NCI-H2107 treated with DMSO at 0.1 percent for 48 hours (cell line): ENCODE data around the gene NMT1.

Source experiments
- DNase-seq: peaks from one replicate; lab custom pipeline; 2025; ENCODE audit not compliant: unreplicated experiment; lab: John Stamatoyannopoulos, UW

Gene NMT1

DNA sequence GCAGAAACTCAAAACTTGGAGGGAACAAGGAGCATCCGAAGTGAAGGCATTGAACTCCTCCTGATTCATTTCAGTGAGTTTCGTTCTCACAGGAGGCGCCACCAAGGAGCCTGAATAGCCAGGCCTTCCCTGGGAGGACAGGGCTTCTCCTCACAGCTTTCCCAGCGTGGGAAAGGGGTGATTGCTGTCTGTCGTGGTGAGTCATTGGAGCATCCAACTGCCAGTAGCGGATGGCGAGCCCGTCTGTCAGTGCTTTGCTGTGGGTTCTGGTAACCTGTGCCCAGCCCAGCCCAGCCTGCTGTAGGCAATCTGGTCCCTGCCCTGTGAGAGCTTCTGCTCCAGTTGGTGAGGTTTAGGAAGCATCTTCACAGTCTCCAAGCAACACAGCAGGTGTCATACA lies 42.9 kb downstream of the NMT1 start:
- DNase-seq = no peak

DNA sequence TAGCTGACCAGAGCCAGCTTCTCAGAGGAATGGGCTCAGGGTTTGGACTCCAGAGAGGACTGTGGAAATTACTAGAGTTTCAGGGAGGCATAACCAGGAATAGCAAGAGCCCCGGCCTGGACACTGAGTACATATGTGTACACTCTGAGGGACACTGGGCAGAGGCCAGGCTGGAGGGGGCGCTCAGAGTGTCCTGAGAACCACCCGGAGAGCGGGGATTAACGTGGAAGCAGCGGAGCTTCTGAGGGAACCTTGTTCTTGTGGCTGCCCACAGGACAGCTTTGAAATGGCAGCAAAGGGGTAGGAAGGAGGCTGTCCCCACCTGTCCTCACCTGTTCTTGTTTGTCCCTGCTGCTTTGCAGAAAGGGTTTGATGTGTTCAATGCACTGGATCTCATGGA lies 43.4 kb downstream of the NMT1 start:
- no peak for DNase-seq

DNA sequence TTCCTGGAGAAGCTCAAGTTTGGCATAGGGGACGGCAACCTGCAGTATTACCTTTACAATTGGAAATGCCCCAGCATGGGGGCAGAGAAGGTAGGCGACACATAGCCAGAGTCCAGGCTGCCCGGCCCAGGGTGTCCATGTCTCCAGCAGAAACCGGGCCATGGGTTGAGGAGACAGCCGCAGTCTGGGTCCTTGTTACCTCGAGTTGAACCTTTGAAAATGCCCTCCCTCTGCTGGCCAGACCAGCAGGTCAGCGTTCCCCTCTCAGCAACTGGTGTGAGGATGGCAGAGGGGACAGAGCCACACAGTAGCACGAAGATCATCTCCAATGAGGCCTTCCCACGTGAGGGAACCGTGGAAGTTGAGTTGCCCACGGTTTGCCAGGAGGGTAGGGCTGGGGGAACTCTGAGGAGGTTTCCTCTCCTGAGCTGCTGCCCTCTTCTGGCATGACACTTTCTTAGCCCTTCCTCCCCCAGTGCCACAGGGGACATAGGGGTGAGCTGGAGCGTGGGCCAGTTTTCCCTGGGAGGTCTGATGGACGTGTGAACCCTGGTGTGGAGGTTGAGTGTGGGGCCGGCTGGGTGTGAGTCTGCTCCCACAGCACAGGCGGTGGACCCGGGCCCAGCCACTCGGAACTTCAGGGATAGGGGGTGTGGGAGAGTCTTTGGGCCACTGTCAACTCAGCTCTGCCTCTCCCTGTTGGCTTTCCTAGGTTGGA lies 43.9 kb downstream of the NMT1 start:
- DNase-seq = no peak

DNA sequence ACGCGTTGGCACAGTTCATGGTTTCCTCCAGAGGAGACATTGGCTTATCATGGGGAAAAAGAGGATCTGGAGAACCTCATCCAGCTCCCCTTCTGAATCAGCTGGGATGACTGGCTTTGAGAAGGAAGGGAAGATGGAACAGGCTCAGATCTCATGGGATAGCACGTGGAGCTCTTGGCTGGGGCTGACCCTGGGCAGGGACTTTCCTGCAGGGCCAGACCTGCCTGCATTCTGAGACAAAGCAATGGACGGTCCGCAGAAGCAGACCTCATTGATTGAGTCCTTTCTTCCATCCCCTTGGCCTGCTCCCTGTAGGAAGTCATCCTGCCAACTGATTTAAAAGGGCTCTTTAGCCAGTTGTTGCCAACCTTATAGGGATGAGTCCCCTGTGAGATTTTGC lies 45.0 kb downstream of the NMT1 start:
- DNase-seq = no peak

DNA sequence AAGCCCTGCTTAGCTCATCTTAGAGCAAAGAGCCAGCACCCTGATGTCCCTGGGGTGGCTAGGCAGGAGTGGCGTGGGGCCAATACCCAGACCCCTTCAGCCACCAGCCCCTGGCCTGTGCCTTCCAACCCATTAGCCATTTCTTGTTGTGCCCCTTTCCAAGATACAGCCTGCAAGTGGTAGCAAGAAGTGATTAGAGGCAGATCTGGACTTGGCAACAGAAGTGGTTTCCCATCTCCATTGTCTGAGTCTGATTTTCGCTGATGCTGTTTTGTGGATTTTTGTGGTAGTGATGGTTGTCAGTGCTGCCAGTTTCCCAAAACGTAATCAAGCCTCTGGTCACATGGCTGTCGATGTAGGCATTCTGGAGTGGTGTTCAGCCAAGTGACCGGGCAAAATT lies 45.5 kb downstream of the NMT1 start:
- DNase-seq = no peak

DNA sequence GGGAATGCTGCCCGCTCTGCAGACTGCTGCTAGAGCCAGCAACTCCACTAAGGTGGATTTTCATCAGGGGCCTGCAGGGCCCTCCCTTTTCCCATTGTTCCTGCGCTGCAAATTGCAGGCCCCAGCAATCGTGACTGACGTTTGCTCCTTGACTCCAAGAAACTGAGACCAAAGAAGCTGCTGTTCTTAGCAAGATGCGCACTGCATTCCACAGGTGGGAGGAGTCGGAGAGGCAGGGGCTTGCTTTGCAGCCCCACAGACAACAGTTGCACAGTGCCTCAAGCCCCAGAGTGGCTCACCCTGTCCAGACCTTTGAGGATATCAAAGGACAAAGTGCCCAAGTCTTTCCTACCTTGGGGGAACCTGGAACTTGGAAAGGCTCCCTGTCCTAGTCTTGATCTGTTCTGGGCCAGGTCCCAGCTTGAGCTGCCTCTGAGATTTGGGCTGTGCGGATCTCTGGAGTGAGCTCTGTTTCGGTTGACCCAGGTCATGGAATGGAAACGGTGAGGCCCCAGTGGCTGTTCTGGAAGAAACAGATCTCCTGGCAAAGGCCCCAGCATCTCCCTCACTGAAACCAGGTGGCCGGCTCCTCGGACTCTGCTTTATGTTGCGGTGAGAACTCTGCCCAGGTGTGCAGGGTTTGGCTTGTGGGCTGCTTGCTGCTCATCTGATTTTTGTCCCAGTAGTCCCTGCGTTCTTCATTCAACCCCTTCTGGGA lies 46.3 kb downstream of the NMT1 start:
- no peak for DNase-seq

DNA sequence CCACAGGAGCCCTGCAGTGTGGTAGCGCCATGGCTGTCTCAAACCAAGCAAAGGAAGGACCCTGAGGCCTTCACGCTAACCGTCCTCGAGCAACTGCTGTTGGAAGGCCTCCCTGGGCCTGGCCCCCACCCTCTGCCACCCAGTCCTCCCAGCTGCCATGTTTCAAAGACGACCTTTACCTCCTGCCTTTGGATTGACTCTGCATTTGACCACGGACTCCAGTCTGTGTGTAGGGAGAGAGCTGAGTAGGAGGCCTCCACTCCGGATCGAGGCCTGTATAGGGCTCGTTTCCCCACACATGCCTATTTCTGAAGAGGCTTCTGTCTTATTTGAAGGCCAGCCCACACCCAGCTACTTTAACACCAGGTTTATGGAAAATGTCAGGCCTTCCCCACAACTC lies 46.9 kb downstream of the NMT1 start:
- no peak for DNase-seq

DNA sequence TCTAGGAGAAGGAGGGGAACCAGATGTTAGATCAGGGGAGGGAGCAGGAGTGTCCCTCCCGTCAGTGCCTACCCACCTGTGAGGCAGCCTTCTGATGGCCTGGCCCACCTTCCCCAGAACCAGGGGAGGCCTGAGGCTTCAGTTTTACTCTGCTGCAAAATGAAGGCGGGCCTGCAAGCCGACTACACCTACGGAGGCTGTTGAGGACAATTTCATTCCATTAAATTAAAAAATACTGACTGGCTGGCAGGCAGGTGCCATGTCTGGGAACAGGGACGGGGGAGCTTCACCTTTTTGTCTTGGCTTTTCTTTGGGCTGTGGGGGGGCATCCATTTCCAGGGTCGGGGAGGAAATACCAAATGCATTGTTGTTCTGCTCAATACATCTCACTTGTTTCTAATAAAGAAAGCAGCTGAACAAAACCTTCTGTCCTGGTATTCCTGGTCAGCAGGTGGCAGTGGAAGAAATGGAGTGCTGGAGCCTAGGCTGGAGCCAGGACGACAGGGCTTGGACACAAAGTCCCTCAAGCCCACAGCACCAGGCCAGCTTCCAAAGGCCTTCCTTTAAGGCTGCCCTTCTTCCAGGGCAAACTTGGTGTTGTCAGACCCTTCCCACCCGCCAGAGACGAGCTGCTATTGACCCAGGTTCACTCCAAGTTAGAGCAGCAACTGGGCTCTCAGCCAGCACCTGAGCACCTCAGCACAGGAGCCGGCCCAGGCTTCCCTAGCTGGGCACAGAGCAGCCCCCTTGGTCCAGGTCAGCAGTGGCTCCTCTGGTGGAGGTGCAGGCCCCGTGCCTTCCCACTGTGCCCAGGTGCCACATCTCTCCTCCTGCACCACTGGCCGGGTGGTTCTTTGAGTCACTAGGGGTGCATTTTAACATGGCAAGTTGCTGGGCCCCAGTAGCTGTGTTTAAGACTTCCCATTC lies 47.7 kb downstream of the NMT1 start:
- no peak for DNase-seq

DNA sequence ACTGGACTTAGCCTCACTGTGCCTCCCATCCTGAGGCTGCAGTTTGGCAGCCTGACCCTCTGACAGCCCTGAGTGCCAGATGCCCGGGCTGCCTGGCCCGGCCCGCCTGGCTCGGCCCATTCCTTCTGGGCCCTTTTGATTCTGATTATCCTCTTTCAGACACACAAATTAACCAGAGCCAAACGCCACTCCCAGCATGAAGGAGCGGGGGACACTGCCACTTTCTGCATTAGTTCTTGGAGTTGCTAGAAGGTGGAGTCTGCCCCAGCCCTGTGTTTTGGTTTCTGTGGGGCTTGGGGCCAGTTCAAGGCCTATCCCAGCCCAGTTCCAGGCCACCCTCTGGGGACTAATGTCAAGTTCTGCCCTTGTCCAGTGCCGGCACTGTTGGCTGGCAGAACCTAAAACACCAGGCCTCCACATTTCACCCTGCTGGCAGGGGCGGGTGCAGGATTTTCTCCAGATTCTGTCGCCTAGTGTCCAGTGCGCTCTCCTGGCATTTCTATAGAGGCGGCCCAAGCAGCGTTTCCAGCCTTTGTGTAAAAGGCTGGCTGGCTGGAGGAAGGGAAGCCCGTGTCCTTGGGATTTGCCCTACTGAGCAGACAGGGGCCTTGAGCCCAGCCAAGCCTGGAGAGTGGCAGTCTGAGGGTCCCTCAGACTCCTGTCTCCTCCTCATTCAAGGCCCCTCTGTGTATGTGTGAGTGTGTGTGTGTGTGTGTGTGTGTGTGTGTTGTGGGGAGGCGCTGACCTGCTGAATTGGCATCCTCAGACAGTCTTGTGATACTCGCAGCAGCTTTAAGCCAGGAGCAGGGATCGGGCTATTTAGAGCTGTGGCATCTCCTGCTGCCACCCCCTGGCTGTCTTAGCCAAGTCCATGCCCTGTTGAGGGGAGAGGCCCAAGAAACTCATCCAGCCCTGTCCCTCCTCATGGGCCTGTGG lies 49.8 kb downstream of the NMT1 start:
- no peak for DNase-seq

DNA sequence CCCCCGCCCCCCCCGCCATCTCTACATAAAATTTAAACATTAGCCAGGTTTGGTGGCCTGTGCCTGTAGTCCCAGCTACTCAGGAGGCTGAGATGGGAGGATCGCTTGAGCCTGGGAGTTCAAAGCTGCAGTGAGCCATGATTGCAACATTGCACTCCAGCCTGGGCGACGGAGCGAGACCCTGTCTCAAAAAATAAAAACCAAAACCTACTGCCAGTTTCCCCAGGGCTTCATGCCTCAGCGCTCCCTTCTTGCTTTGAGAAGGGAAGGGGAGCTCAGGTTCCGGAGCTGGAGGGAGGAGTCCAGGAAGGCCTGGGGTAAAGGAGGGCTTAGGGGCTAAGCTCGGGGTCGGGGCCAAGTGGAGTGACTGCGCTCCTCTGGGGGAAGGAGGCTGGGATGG lies 50.7 kb downstream of the NMT1 start:
- no peak for DNase-seq

DNA sequence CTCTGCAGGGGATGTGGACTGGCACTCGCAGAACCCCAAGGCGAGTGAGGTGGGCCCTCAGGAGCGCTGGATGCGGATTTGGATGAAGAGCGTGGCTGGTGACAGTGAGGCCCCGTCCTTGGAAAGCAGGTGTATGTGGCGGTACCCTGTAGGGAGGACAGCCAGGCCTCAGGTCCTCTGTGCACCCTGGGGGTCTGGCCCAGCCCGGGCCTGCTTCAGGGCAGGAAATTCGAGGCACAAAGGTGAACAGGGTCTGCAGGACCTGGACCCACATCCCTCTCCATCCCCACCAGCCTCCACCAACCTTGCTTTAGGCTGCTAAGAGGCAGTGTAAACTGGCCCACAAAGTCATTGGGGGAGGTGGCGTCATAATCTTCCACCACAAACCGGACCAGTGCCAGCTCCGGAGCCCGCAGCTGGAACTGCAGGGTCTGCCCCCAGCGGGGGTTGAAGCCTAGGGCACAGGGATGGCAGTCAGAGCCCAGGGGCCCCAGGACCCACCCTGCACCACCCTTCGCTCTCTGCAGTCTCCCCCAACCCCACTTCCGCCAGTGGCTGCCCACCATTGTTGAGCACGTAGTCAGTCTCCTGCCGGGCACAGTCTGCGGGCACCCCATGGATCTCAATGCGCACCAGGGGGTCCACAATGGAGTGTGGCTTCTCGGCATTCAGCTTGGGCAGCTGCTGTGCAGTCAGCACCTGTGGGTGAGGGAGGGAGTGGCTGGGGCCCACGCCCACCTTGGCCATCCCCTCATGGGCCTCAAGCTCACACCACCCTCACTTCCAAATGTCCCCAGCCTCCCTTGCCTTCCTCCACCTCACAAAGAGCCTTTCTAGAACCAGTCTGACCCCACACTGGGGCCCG lies 51.7 kb downstream of the NMT1 start:
- no peak for DNase-seq

DNA sequence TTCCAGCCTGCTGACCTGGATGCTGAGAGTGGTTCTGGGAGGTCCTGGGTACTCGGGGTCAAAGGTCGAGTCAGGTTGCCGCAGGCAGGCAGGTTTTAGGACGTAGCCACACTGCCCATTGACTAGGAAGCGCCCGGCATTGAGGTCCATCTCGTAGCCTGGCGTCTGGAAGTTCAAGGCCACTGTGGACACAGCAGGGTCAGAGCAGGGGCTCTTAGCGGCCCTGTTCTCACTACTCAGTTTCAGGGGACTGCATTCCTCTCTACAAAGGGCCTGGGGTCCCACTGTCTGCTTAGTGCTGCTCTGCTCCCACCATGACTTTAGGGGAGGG lies 52.3 kb downstream of the NMT1 start:
- no peak for DNase-seq

DNA sequence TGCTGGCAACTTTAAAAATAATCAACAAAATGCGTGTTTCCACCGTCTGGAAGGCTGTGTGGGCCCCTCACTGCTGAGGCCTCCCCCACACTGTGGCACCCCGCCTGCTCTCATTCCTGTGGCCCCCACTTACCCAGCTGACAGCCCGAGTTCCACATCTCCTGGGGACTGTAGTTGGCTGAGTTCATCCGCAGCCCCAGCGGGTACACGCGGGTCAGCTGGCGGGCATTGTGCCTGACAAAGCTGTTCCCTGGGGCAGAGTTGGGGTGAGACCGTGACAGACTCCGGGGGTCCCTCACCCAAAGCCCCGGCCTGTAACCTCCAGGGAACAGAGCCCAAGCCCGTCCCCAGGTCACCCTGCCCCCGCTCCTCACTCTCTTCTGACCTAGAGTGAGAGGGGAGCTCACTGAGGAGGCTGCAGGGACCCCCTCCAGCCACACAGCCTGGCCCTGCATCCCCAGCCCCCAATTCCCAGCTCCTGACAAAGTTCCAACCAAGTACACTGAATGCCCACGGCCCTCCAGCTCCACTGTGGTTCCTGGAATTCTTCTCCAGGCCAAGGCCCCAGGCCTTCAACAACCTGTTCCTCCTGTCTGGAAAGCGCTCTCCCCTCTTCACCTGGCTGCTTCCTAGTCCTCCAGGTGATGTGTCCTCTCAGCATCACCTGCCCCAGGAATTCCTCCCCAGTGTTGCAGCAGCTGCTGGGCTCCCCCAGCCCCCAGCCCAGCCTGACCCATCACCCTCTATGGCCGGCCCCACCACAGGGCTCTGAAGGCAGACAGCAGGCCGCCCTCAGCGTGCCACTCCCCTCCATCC lies 53.2 kb downstream of the NMT1 start:
- no peak for DNase-seq

DNA sequence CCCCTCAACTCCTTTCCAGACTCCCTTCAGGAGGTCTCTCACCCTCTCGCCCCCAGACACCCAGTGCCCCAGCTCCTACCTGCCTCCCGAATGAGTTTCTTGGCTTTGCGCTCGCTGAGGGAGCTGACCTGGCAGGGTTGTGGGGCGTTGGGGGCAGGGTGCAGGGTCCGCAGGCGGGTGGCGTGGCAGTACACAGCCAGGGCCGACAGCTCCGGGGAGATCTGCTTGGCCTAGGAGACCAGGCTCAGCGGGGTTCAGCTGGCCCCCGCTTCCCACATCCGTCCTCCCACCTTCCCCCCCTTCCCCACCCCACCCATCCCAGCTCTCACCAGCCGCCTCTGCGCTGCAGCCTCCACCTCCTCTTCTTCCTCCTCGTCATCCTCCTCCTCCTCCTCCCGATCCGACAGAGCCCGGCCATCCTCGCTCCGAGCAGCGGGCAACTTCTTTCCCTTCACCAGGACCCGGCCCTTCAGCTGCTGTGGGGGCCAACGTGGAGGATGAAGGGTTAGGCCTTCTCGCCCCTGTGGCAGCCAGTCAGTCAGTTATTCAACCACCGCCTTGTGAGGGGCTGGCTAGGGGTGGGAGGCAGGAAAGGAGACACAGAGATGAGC lies 54.0 kb downstream of the NMT1 start:
- no peak for DNase-seq

DNA sequence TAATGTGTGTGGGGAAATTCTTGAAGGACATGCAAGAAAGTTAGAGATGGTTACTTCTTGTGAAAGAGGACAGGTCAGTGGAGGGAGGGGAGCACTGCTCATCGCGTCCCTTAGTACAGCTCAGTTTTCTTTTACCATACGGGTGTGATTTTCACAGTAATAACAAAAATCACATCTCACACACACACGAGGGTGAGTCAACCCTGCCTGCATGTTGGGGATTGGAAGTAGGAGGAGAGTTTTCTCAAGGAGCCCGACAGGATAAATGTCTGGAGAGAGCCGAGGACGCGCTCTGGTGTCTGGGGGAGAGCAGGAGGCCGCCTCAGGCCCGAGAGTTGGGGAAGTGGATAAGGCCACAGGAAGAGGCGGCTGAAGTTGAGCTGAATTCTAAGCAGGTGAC lies 54.8 kb downstream of the NMT1 start:
- DNase-seq = no peak

DNA sequence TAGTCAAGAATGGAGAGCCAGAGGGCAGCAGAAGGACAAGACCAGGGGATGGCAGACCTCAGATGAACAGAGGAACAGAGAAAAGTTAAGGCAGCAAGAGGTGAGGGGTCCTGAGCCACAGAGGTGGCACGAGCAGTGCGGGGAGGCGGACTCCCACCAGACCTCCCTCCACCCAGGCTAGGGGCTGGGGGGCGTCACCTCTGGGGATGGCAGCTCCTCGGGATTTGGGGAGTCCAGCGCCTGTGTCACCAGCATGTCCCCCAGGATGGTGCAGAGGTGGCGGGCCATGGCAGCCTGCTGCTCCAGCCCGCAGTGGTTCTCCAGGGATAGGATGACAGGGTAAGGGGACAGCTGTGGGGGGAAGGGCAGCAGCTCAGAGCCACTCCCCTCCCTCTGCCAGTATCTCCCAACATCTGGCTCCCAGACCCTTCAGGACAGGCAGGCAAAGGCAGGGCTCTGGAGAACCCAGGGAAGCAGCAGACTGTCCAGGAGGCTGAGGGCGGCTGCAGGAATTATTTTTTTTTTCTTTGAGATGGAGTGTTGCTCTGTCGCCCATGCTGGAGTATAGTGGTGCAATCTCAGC lies 55.4 kb downstream of the NMT1 start:
- no peak for DNase-seq

DNA sequence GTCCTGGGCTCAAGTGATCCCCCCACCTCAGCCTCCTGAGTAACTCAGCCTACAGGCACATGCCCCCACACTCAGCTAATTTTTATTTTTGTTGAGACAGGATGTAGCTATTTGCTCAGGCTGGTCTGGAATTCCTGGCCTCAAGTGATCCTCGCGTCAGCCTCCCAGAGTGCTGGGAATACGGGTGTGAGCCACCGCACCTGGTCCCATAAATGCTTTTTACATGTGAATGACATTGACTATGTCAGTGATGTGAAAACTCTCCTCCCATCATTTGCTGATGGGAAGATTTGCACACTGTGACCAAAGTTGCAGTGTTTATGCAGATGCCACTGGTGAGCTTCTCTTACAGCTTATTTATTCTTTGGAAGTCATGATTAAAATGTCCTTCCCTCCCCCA lies 56.2 kb downstream of the NMT1 start:
- DNase-seq = no peak
